ENCODE data around the gene SNTA1. TPM values are rescaled to one million over a fixed set of nuclear protein-coding genes. Genes with fewer than 3 reads are reported as not detected.
A peak's percentile ranks its signal among the peaks of the same experiment; 100 is the strongest.
"Not testable (repeated sequence)": the region's sequence is repeated elsewhere in the genome, so short reads cannot be mapped to it uniquely, and the experiment has no call there.

Gene SNTA1
- polyA plus RNA-seq, 10 donors, result 18.1 to 34.9 (median 28.3) TPM

DNA sequence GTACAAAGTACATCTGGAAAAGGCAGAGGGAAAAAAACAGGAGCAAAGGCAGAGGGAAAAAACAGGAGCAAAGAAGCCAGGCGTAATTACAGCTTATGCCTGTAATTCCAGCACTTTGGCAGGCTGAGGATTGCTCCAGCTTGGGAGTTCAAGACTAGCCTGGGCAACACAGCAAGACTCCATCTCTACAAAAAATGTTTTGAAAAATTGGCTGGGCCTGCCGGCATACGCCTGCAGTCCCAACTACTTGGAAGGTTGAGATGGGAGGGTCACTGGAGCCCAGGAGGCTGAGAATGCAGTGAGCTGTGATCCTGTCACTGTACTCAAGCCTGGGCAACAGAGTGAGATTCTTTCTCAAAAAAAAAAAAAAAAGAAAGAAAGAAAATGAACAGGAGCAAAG lies 27.3 kb upstream of the SNTA1 start:
- no peak for DNase-seq

GRCh38 chr20:33470457-33470856 lies 26.9 kb upstream of the SNTA1 start:
- no peak for DNase-seq

GRCh38 chr20:33466303-33466646 lies 22.7 kb upstream of the SNTA1 start:
- DNase-seq, result no peak

DNA sequence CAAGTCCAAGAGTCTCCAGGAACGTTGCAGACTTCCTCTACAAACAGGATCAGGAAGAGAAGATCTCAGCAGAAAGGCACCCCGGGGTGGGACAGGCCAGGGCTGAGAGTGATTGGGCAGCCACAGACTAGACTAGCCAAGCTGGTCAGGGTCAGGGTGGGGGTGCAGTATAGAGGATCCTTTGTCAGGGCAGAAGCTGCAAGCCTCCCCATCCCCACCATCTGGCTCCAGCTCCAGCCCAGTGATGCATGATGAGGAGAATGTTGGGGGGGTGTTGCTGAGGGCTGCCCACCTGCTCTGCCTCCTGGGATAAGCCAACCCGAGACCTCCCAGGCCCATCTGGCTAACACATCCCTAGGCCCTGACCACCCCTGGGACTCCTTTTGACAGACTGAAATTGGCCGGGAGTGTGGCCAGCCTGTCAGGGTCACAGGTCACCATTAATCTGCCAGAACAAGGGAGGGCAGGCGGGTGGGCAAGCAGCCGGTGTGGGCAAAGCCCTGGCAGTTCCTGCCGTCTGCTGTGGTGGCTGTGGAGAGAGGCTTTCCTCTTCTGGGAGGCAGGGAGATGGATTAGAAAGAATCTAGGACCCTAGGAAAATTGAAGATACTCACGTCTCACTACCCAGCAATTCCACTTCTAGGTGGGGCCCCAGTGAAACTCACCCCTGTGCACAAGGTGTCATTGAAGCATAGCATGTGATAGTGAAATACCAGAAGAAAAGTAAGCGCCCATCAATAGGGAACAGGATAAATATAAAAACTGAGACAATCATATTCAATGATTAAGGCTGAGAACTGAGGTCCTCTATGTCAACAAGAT lies 22.1 kb upstream of the SNTA1 start:
- peak in 1 of 3 donors; percentile 32 for DNase-seq

- DNase-seq, result not testable (repeated sequence)
Observed at GRCh38 chr20:33464759-33465158, 21.2 kb upstream of the SNTA1 start.

GRCh38 chr20:33463332-33464101 lies 20.0 kb upstream of the SNTA1 start:
- no peak for DNase-seq

DNA sequence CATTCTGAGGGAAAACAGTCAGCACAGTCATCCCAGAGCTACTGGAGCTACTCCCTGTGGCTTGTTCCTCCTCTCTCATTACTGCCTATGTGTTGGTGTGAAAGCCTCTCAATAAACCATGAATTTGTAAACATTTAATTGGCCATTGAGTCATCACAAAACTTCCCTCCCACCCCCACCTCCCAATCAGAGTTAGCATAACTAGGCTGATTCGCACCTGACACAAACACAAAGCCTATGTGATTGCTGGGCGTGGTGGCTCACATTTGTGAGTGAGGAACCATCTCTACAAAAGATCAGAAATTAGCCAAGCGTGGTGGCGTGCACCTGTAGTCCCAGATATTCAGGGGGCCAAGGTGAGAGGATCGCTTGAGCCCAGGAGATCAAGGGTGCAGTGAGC lies 17.1 kb upstream of the SNTA1 start:
- DNase-seq, result no peak

GRCh38 chr20:33459599-33459998 lies 16.0 kb upstream of the SNTA1 start:
- DNase-seq, result no peak

DNA sequence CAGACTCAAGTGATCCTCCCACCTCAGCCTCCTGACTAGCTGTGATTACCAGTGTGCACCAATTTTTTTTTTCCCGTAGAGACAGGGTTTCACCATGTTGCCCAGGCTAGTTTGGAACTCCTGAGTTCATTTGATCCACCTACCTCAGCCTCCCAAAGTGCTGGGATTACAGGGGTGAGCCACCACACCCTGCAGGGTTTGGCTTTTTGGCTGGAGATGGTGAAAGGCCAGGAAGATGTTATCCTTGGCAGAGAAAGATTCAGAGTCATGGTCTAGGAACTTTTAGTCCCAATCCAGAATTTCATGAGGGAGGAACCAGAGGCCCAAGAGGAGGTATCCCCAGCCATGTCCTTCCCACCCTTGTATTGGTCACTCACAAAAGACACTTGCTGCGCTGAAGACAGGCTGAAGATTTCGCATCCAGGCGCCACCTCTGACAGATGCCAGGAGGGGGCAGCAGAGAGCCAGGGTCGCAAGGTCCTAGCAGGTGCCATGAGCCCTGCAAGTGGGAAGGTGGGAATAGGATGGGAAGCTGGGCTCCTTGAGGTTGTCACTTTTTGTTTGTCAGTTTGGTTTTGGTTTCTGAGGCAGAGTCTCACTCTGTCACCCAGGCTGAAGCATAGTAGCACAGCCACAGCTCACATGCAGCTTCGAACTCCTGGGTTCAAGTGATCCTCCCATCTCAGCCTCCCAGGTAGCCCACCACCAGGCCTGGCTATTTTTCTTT lies 13.5 kb upstream of the SNTA1 start:
- peak; percentile 65 to 89 (median 87) for DNase-seq

- DNase-seq, result peak in 1 of 3 donors; percentile 16
Observed at GRCh38 chr20:33450867-33451266, 7.3 kb upstream of the SNTA1 start.

- DNase-seq, result no peak
Observed at GRCh38 chr20:33445881-33446625, 2.5 kb upstream of the SNTA1 start.

DNA sequence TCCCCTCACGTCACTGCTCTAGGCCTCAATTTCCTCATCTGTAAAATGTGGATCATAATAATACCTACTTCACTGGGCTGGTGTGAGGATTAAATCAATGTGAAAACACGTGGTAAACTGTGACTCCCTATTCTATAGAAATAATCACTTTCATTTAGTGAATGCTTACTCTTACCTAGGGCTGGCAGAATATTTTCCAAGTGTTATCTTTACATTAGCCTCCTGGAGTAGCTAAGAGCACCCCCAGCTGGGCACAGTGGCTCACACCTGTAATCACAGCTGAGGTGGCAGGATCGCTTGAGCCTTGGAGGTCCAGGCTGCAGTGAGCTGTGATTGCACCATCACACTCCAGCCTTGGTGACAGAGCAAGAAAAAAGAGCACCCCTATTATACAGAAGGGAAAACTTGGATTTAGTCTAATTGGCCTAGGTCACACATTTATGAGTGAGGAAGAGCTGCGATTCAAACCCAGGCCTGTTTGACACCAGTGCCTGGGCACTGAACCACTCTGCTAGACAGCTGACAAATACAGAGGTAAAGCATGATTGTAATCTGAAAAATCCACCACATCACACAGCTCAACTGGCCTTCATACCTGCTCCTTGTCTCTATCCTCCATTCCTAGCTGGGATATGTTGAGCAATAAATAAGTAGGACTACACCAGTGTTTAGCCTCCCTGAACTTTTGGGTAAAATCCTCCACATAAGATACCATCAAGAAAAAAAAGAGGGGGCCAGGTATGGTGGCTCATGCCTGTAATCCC lies 1.4 kb upstream of the SNTA1 start:
- DNase-seq, result no peak

DNA sequence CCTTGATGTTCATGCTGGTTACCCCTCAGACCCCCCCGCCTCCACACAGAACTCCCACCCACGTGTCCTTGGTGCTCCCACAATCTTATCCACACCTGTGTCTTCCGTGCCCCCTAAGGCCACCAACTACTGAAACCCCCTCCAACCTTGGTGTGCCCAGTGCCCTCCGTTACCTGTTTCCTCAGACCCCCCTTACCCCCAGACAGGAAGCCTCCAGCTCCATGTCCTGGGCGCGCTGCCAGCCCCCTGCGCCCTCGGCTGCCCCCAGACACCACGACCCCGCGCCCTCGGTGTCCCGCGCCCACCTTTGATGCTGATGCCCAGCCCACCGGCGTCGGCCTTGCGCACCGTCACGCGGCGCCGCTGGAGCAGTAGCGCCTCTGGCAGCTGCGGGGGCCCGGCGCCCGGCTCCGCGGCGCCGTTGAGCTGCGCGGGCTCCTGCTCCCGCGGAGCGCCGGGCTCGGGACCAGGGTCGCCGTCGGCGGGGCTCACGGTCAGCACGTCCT lies 504 bp downstream of the SNTA1 start:
- DNase-seq, result peak in 1 of 3 donors; percentile 59

- no peak for DNase-seq
Observed at GRCh38 chr20:33442136-33443005, 1.2 kb downstream of the SNTA1 start.

- no peak for DNase-seq
Observed at GRCh38 chr20:33441142-33441955, 2.2 kb downstream of the SNTA1 start.

DNA sequence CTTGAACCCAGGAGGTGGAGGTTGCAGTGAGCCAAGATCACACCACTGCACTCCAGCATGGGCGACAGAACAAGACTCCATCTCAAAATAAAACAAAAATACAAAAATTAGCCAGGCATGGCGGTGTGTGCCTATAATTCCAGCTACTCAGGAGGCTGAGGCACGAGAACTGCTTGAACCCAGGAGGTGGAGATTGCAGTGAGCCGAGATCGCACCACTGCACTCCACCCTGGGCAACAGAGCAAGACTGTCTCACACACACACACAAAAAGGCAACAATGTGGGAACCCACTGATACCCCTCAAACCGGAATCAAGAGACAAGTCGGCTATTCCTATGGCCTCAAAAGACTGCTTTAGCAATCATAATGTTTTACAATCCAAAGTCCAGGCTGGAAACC lies 3.0 kb downstream of the SNTA1 start:
- DNase-seq, result not testable (repeated sequence)

DNA sequence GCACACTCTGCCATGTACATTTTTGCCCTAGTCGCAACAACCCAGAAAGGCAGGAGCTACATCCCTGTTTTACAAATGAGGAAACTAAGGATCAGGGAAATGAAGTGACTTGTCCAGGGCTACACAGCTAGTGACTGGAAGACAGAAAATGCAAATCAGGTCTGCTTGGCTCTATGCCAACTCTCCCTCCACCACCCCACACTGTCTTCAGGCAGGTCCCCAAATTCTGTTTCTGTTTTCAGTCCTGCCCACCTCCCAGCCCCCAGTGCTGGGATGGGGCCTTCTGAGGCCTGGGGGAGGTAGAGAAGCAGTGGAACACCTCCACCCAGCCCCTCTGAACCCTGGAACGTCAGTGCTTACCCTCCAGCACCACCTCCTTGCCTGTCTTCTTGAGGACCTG lies 5.1 kb downstream of the SNTA1 start:
- no peak for DNase-seq

GRCh38 chr20:33437141-33437911 lies 6.2 kb downstream of the SNTA1 start:
- peak in 2 of 3 donors; percentile 59 to 74 for DNase-seq

Measured in muscle of back (tissue), 11 donors.